SK-N-SH (cell line): ENCODE results near the gene CALN1. TPM values are rescaled to one million over a fixed set of nuclear protein-coding genes. Genes with fewer than 3 reads are reported as not detected.

ENCODE experiments used
- CTCF ChIA-PET: fragments of 300-600, 350-600 bp; formaldehyde crosslinking; extraction: SDS; loops from one replicate; lab custom pipeline; 2021; lab: Yijun Ruan, JAX
- POLR2A ChIA-PET: fragments of 350-600 bp; sonication (Branson Sonifier 250); formaldehyde crosslinking; extraction: SDS; loops from one replicate; lab custom pipeline; 2020; ENCODE audit warnings: antibody characterized with exemption, inconsistent platforms; lab: Yijun Ruan, JAX
- DNase-seq: peaks from one replicate; pipeline ENCODE4 v3.0.0; 2012
- H2AFZ ChIP-seq: fragments of 200-600 bp; sonication (generic); 2 replicates; pipeline ENCODE4 v1.8.1; 2016; ENCODE audit warnings: antibody characterized with exemption, mild to moderate bottlenecking, low read depth
- H3F3A ChIP-seq: fragments of 200-600 bp; sonication (generic); replicated peaks from 2 replicates; pipeline ENCODE3; 2016; ENCODE audit warnings: antibody characterized with exemption, mild to moderate bottlenecking; ENCODE audit not compliant: insufficient read depth
- H3K27ac ChIP-seq, 2 experiments: fragments of 200-500 bp in 1 of 2; fragments of 200-600 bp in 1 of 2; sonication (Bioruptor generic) in 1 of 2; sonication (generic), shearing (Covaris generic) in 1 of 2; 2 replicates each; pipeline versions ENCODE4 v1.5.1 to v1.6.1; 2014 to 2016; ENCODE audit warnings: low read depth in 2 of 2, inconsistent platforms in 1 of 2, low read length in 1 of 2, mild to moderate bottlenecking in 1 of 2, mixed read lengths in 1 of 2
- H3K27me3 ChIP-seq: fragments of 200-600 bp; sonication (generic), shearing (Covaris generic); 2 replicates; pipeline ENCODE4 v1.6.1; 2016; ENCODE audit warnings: mixed run types; ENCODE audit not compliant: insufficient read depth
- H3K36me3 ChIP-seq, 2 experiments: fragments of 200-500 bp in 1 of 2; fragments of 200-600 bp in 1 of 2; sonication (Bioruptor generic) in 1 of 2; sonication (generic) in 1 of 2; replicated peaks in 1 of 2; 2 replicates each; pipeline versions ENCODE3 to v1.5.1; 2014 to 2016; ENCODE audit warnings: low read length in 1 of 2, mild to moderate bottlenecking in 1 of 2; ENCODE audit not compliant: insufficient read depth in 2 of 2, control insufficient read depth in 1 of 2
- H3K4me1 ChIP-seq, 2 experiments: fragments of 200-500 bp in 1 of 2; fragments of 200-600 bp in 1 of 2; sonication (Bioruptor generic) in 1 of 2; sonication (generic), shearing (Covaris generic) in 1 of 2; 2 replicates each; pipeline versions ENCODE4 v1.5.1 to v1.6.1; 2014 to 2016; ENCODE audit warnings: low read depth in 1 of 2, low read length in 1 of 2, mixed run types in 1 of 2; ENCODE audit not compliant: insufficient read depth in 2 of 2, control insufficient read depth in 1 of 2
- H3K4me2 ChIP-seq: fragments of 200-600 bp; sonication (generic), shearing (Covaris generic); 2 replicates; pipeline ENCODE4 v1.6.1; 2017; ENCODE audit warnings: mixed run types
- H3K4me3 ChIP-seq, 2 experiments: fragments of 200-500 bp in 1 of 2; fragments of 200-600 bp in 1 of 2; sonication (Bioruptor generic) in 1 of 2; sonication (generic), shearing (Covaris generic) in 1 of 2; 2 replicates each; pipeline versions ENCODE4 v1.5.1 to v1.8.1; 2014 to 2016; ENCODE audit warnings: low read depth in 2 of 2, inconsistent platforms in 1 of 2, low read length in 1 of 2, mild to moderate bottlenecking in 1 of 2, mixed read lengths in 1 of 2, moderate library complexity in 1 of 2
- H3K79me2 ChIP-seq: fragments of 200-600 bp; sonication (generic); 2 replicates; pipeline ENCODE4 v1.8.1; 2017; ENCODE audit warnings: mild to moderate bottlenecking; ENCODE audit not compliant: insufficient read depth
- H3K9ac ChIP-seq: fragments of 200-600 bp; sonication (generic); 2 replicates; pipeline ENCODE4 v1.6.1; 2017; ENCODE audit warnings: mixed run types
- H3K9me2 ChIP-seq: fragments of 200-600 bp; sonication (generic); 2 replicates; pipeline ENCODE4 v1.6.1; 2017; ENCODE audit warnings: mixed run types
- H3K9me3 ChIP-seq: fragments of 200-600 bp; sonication (generic); 2 replicates; pipeline ENCODE4 v1.6.1; 2017; ENCODE audit warnings: mixed run types, mild to moderate bottlenecking, moderate library complexity
- H4K20me1 ChIP-seq: fragments of 200-600 bp; sonication (generic); 2 replicates; pipeline ENCODE4 v1.6.1; 2017; ENCODE audit warnings: mild to moderate bottlenecking, mixed run types; ENCODE audit not compliant: insufficient read depth
- CHD2 ChIP-seq: fragments of 150-350 bp; IDR thresholded peaks from 2 replicates; pipeline ENCODE4 v1.6.1; 2018; ENCODE audit warnings: low read length; ENCODE audit not compliant: partially characterized antibody
- CTCF ChIP-seq: fragments of 200-600 bp; sonication (generic); IDR thresholded peaks from 2 replicates; pipeline ENCODE4 v1.6.1; 2017; ENCODE audit warnings: antibody characterized with exemption, mild to moderate bottlenecking, moderate library complexity
- ELF1 ChIP-seq: IDR thresholded peaks from 2 replicates; pipeline ENCODE4 v1.4.0; 2012
- EP300 ChIP-seq, 2 experiments: IDR thresholded peaks; 2 replicates each; pipeline versions ENCODE4 v1.4.0 to v1.6.1; 2012; ENCODE audit warnings: borderline replicate concordance in 1 of 2, low read depth in 1 of 2, low read length in 1 of 2
- EZH2phosphoT487 ChIP-seq: fragments of 200-600 bp; sonication (generic); IDR thresholded peaks from 2 replicates; pipeline ENCODE4 v1.6.1; 2017; ENCODE audit warnings: low read depth, mixed run types, mild to moderate bottlenecking, antibody characterized with exemption, moderate library complexity, borderline replicate concordance
- FOXM1 ChIP-seq: IDR thresholded peaks from 2 replicates; pipeline ENCODE4 v1.4.0; 2012; ENCODE audit warnings: low read depth, mild to moderate bottlenecking
- GABPA ChIP-seq: IDR thresholded peaks from 2 replicates; pipeline ENCODE4 v1.4.0; 2012; ENCODE audit warnings: low read depth, mild to moderate bottlenecking
- GATA2 ChIP-seq: sonication (generic); formaldehyde crosslinking; IDR thresholded peaks from 2 replicates; pipeline ENCODE4 v1.5.0; 2020; ENCODE audit warnings: mild to moderate bottlenecking, missing genetic modification reagents
- JUND ChIP-seq: IDR thresholded peaks from 2 replicates; pipeline ENCODE4 v1.4.0; 2012
- NFIC ChIP-seq: IDR thresholded peaks from 2 replicates; pipeline ENCODE4 v1.4.0; 2012; ENCODE audit warnings: borderline replicate concordance
- PBX3 ChIP-seq: IDR thresholded peaks from 2 replicates; pipeline ENCODE4; 2012
- POLR2AphosphoS5 ChIP-seq: IDR thresholded peaks from 2 replicates; pipeline ENCODE4 v1.6.1; 2012; ENCODE audit warnings: low read depth, low read length
- RCOR1 ChIP-seq: fragments of 150-350 bp; IDR thresholded peaks from 2 replicates; pipeline ENCODE4 v1.6.1; 2017; ENCODE audit warnings: antibody characterized with exemption, low read length
- RFX5 ChIP-seq: IDR thresholded peaks from 2 replicates; pipeline ENCODE4 v1.6.1; 2012; ENCODE audit warnings: mild to moderate bottlenecking, improper control_type of control experiment, low read length
- RXRA ChIP-seq: IDR thresholded peaks from 2 replicates; pipeline ENCODE4 v1.4.0; 2012; ENCODE audit warnings: low read depth, mild to moderate bottlenecking, borderline replicate concordance
- SIN3A ChIP-seq: IDR thresholded peaks from 2 replicates; pipeline ENCODE4 v1.6.1; 2012; ENCODE audit warnings: low read depth, mild to moderate bottlenecking, low read length, moderate library complexity, borderline replicate concordance
- SMC3 ChIP-seq: IDR thresholded peaks from 2 replicates; pipeline ENCODE4 v1.6.1; 2012; ENCODE audit warnings: low read depth, low read length, improper control_type of control experiment
- TEAD4 ChIP-seq: IDR thresholded peaks from 2 replicates; pipeline ENCODE4 v1.4.0; 2012; ENCODE audit warnings: mild to moderate bottlenecking, borderline replicate concordance; ENCODE audit not compliant: insufficient read depth
- USF1 ChIP-seq: IDR thresholded peaks from 2 replicates; pipeline ENCODE4 v1.4.0; 2012; ENCODE audit warnings: low read depth, borderline replicate concordance
- USF2 ChIP-seq: fragments of 150-350 bp; IDR thresholded peaks from 2 replicates; pipeline ENCODE4 v1.6.1; 2017; ENCODE audit warnings: antibody characterized with exemption, low read length, low read depth, borderline replicate concordance
- polyA plus RNA-seq, 3 experiments: library from polyadenylated mRNA; depleted of rRNA; stranded (reverse); fragments of >200 nt; gene quantifications; 2 replicates each; pipeline ENCODE4 v1.2.3, GENCODE V29; 2012

CALN1 gene
- polyA plus RNA-seq, 1 of the 3 experiments (the other 2 are of a cell fraction): not detected

- DNase-seq: no peak
Observed at GRCh38 chr7:71766016-71766415, 646.1 kb downstream of the CALN1 start.

More at GRCh38 chr7:71766016-71766415, 646.1 kb downstream of the CALN1 start:
- Histone ChIP-seq H3K4me2 (no peak overlapping the region), H3K9ac (no peak overlapping the region), H3K9me2 (no peaks in the 10 kb centered on the region), H3K9me3 (no peaks in the 10 kb centered on the region; the same call in 1 of the 2 replicates), H2AFZ (no peak overlapping the region), H3K4me1 (no peaks in the 10 kb centered on the region), H3K4me3 (no peak overlapping the region), H3K79me2 (no peaks in the 10 kb centered on the region), H3K36me3 (no peaks in the 10 kb centered on the region), H3K27ac (no peak overlapping the region), H3F3A (no peaks in the 10 kb centered on the region), H4K20me1 (no peaks in the 10 kb centered on the region), H3K27me3 (no peaks in the 10 kb centered on the region)
- ChIA-PET POLR2A (no interaction called here), CTCF (no interaction called here)
- TF ChIP-seq POLR2AphosphoS5: no peak
- no peak for TF ChIP-seq USF2
- no peak for TF ChIP-seq EP300 (IDR thresholded peaks at IDR 0.05; ENCODE audit: borderline replicate concordance in 1 of 2, low read depth in 1 of 2, low read length in 1 of 2)
- no peak for TF ChIP-seq EZH2phosphoT487
- no peak for TF ChIP-seq FOXM1
- no peak for TF ChIP-seq GATA2
- TF ChIP-seq CTCF: no peak
- TF ChIP-seq RXRA: no peak
- no peak for TF ChIP-seq TEAD4
- no peak for TF ChIP-seq RCOR1
- no peak for TF ChIP-seq NFIC
- no peak for TF ChIP-seq SMC3
- no peak for TF ChIP-seq SIN3A
- TF ChIP-seq PBX3: no peak
- no peak for TF ChIP-seq ELF1
- no peak for TF ChIP-seq CHD2
- no peak for TF ChIP-seq JUND
- TF ChIP-seq GABPA: no peak
- no peak for TF ChIP-seq USF1
- TF ChIP-seq RFX5: no peak
